ENCODE results near the gene TUBA1C.

The TUBA1C gene

DNA sequence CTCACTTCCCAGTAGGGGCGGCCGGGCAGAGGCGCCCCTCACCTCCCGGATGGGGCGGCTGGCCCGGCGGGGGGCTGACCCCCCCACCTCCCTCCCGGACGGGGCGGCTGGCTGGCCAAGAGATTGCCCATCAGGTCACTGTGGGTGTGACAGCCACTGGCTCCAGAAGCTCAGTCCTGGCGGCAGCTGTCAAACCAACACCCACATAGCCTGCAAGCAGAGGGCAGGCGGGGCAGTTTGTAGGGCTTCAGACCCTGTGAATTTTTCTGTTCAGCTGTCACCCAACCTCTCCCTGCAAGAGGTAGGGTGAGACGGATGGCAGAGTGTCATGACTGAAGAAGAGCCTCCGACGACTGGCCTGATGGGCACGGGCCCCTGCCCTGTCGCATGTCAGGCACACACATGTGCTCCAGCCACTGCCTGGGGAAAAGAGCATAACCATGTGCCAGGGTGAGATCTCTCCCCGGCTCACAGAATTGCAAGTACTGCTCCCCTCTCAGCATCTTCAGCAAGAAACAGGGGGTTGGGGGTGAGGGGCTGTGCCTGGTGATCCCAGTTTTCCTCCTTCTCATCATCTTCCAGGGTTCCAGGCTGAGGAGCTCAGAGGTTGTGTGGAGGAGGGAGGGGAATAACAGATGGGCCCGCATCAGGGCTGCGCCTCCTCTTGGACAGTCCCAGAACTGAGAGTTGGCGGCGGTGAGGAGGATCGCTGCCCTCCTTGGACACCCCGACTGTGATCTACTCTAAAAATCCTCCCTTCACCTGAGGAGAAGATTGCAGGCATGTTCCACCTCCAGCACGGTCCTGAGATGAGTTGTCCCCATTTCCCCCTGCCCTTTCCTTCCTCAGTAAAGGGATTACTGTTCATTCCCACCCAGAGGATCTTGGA lies 18.9 kb downstream of the TUBA1C start:
- no peak for DNase-seq (ENCODE audit: low read depth)

DNA sequence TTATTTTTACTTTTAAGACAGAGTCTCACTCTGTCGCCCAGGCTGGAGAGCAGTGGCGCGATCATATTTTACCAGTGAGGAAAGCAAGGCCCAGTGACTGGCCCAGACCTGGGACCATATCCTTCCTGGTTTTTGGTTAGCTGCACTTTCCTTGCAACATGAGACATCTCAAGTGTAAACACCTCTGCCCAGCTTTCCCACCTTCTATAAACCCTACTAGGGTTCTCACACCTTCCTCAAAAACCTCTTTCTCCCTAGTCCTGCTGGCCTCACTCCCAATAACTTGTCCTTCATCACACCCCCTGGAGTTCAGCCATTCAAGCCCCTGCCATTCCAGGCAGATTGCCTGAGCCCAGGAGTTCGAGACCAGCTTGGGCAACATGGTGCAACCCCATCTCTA lies 19.8 kb downstream of the TUBA1C start:
- DNase-seq (ENCODE audit: low read depth) = no peak

DNA sequence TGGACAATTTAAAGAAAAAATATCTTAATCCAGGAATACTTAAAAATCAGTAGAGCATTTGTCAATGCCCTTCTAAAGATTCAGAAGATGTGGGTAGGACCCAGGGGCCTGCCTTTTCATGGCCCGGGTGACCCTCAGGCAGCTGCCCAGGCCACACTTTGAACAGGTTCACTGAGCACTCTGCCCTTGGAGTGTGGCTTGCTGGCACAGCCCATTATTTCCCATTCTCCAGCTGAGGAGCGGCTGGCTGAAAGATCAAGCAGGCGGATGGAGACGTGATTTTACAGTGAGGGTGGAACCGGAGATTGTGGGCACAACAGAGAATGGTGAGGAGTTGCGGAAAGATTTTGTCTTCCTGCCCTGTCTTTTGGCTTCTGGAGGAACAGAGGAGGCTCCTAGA lies 23.0 kb downstream of the TUBA1C start:
- no peak for DNase-seq (ENCODE audit: low read depth)

DNA sequence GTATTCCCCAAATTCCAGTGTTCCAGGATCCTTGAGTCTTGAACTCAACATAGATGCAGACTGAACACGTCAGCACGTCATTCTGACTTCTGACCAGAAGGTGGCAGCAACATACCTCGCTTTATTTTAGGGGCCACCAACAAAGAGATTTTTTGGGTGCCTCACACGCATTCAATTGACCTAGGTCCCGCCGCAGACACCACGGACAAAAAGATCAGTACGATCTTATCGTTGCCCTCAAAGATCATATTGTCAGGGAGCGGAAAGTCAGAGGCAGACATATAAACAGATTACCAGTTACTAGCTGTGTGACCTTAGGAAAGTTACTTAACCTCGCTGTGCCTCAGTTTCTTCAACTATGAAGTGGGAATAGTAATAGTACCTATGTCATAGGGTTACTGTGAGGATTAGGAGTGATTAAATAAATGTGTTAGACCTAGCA lies 23.6 kb downstream of the TUBA1C start:
- DNase-seq (ENCODE audit: low read depth) = peak; percentile 52

DNA sequence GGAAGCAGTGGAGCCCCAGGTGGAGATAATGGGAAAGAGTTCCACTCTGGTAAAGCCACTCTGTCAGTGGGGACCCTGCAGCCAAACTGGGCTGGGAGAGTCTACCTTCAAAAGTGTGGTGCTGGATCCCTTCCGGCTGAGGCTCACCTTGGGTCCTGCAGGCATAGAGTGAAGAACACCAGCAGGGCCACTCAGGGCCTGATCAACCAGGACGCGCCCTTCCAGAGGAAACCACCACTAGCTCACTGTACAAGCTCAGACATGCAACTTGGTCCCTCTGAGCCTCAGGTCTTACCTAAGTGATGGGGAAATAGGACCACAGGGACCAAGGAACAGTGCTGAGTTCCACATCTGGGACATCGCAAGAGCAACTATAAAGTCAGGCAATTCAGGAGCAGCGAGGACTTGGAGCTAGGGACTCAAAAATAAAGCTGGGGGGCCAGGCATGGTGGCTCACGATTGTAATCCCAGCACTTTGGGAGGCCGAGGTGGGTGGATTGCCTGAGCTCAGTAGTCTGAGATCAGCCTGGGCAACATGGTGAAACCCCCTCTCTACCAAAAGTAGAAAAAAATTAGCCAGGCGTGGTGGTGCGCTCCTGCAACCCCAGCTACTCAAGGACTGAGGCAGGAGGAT lies 24.2 kb downstream of the TUBA1C start:
- DNase-seq (ENCODE audit: low read depth) = no peak

DNA sequence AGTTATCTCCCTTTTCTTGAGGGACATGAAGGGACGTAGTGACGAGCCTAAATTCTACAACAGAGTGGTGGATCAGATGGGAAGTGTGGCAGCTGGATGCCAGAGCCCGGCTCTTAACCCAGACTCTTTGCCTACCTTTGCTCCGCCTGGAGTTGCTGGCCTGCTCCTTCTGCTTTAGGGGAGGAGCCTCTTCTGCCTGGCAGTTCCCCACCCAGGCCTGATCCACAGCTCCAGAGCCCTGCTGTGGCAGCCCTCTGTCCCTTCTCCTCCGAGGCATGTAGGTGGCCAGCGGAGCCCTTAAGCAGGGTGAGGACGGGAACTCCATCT lies 27.8 kb downstream of the TUBA1C start:
- DNase-seq (ENCODE audit: low read depth) = no peak

DNA sequence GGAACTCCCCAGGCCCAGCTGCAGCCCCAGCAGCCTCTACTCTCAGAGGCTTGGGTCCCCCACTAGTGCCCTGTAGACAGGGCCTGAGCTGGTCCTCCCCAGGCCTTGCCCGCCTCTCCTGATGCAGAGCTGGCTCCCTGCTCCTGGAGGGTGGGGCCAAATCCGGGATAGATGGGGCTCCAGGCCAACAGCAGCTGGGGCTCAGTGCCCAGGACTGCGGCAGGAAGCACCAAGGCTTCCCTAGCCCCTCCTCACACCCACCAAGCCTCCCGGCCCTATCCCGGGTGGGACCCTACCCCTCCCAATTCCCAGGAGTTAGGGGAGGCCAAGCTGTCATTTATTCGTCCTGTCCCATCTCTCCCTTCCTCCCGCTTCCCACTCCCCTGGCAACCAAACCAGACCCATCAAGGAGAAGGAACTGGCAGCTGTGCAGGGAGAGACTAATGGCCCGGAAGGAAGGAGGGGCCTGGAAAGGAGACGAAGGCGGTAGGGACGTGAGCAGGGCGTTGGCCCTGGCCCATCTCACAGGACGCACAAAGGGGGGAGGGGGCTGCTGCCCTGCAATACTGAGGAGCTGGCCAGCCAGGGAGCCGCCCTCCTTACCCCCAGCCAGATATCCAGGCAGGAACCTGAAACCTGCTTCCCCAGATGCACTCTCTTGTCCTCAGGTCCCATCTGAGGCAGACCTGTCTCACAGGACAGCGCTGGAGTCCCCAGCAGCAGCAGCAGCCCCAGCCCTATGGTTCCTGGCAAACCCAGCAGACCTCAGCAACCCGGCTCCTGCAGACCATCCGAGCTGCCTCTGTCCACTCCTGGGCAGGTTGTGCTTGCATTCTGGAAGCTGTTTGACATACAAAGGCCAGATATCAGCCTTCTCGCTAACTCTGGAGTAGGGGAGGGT lies 28.4 kb downstream of the TUBA1C start:
- DNase-seq (ENCODE audit: low read depth) = no peak

DNA sequence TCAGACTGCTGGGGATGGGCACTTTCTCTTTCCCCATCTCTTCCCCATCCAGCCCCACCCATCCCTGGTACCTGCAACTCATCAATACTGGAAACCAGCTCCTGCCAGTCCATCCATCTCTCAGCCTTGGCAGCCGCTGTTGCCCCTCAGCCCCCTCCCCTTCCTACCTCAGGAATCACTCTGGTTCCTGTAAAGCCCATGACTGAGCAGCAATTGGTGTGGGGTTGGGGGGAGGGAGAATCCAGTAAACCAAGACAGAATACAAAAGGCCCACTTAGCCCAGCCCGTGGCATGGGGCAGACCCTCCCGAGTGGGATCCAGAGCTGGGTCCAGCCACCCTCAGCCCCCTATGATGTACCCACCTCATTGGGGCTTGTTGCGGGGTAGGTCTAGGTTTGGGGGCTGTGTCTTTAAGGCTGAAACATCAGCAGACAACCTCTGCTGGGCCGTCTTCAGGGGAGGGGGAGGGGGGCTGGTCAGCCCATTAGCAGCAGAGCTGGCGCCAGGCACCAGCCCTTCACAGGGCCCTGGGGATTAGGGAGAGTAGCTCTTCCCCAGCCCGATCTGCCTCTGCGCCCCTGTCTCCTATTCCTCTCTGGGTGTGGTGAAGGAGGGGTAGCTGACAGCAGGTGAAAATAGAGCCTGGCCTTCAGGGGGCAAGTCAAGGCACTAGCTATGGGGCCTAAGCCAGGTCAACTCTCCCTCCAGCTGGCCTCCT lies 29.4 kb downstream of the TUBA1C start:
- no peak for DNase-seq (ENCODE audit: low read depth)

DNA sequence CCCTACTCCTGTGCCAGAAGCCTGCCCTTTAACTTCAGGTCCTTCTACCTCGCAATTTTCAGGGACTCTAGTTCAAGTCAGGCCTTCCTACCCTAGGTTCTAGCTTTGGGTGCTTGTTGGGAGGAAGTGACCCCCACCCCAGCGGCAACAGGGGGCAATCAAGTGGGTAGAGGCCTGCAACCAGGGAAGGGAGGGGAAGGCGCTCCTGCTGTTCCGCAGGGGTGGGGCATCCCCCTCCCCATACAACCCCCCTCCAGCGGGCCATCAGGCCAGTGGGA lies 29.9 kb downstream of the TUBA1C start:
- no peak for DNase-seq (ENCODE audit: low read depth)

DNA sequence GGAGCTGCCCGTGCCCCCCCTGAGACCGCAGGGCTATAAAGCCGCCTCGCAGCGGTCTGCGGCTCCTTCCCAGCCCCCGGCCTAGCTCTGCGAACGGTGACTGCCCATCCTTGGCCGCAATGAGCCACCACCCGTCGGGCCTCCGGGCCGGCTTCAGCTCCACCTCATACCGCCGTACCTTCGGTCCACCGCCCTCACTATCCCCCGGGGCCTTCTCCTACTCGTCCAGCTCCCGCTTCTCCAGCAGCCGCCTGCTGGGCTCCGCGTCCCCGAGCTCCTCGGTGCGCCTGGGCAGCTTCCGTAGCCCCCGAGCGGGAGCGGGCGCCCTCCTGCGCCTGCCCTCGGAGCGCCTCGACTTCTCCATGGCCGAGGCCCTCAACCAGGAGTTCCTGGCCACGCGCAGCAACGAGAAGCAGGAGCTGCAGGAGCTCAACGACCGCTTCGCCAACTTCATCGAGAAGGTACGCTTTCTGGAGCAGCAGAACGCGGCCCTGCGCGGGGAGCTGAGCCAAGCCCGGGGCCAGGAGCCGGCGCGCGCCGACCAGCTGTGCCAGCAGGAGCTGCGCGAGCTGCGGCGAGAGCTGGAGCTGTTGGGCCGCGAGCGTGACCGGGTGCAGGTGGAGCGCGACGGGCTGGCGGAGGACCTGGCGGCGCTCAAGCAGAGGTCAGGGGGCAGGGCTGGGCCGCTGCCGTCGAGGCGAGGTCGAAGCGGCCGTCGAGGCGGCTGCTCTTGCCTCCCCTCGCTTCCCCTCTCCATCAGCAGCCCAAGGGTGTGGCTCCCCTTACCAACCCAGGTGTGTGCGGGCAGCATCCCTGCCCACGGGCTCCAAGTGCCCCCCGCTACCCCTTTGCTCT lies 30.4 kb downstream of the TUBA1C start, which contains the start of gene PRPH:
Gene PRPH (plus strand): TSS at position 66 of the 855 bp plus-strand sequence. CDS start 54 bp downstream, at position 120.
- no peak for DNase-seq (ENCODE audit: low read depth)

DNA sequence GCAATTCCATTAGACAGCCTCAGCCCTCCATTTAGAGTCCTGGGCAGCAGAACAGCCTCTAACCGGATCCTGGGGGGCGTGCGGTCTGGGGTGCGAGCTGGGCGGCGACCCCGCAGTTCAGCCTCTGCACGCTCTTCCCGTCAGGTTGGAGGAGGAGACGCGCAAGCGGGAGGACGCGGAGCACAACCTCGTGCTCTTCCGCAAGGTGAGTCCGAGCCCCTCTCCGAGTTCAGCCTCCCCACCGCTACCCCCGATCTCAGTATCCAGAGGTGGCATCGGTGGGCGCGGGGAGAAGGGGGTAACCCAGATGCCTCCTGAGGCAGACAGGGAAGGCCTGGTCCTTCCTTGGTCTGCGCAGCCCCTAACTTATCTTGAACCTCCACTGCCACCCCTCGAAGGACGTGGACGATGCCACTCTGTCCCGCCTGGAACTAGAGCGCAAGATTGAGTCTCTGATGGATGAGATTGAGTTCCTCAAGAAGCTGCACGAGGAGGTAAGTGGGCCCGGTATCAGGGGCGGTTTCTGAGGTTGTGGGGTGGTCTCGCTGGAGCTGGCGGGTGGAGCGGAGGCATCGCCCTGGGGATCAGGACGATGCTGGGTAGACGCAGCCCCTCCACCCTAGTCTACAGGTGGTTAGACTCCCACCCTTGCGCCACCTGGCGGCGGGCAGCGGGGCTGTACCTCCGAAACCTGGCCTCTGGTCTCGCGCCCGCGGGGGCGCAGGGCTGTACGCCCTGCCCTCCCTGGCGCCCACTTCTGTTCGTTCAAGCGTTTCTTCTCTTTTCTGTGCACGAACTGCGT lies 31.4 kb downstream of the TUBA1C start:
- peak; percentile 63 for DNase-seq (ENCODE audit: low read depth)

DNA sequence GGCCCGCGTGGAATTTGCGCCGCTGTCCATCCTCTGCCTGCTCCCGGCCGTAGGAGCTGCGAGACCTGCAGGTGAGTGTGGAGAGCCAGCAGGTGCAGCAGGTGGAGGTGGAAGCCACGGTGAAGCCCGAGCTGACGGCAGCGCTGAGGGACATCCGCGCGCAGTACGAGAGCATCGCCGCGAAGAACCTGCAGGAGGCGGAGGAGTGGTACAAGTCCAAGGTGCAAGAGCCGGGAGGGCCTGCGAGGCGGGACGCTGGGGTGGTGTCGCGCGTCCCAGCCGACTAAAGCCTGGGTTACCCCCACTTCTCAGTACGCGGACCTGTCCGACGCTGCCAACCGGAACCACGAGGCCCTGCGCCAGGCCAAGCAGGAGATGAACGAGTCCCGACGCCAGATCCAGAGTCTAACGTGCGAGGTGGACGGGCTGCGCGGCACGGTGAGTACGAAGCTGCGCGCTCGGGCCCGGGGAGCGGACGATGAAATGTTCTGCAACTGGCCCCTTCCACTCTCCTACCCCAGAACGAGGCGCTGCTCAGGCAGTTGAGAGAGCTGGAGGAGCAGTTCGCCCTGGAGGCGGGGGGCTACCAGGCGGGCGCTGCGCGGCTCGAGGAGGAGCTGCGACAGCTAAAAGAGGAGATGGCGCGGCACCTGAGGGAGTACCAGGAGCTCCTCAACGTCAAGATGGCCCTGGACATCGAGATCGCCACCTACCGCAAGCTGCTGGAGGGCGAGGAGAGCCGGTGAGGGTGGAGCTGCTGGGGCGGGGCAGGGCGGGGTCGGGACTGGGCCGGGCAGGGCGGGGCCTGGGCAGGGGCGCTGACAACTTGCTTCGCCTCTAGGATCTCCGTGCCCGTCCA lies 32.2 kb downstream of the TUBA1C start:
- peak; percentile 48 for DNase-seq (ENCODE audit: low read depth)

DNA sequence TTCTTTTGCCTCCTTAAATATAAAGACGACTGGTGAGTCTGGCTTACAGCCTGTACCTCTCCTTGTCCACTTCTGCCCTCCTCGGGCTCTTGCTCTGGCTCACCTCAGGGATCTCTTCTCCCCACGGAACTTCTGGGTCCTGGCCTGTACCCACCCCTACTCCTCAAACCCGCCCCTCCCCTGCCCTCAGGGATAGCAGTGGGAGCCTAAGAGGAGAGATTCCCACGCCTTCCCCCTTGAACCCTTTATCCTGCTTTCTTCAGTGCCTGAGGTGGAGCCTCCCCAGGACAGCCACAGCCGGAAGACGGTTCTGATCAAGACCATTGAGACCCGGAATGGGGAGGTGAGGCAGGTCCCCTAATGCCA lies 32.8 kb downstream of the TUBA1C start:
- no peak for DNase-seq (ENCODE audit: low read depth)

DNA sequence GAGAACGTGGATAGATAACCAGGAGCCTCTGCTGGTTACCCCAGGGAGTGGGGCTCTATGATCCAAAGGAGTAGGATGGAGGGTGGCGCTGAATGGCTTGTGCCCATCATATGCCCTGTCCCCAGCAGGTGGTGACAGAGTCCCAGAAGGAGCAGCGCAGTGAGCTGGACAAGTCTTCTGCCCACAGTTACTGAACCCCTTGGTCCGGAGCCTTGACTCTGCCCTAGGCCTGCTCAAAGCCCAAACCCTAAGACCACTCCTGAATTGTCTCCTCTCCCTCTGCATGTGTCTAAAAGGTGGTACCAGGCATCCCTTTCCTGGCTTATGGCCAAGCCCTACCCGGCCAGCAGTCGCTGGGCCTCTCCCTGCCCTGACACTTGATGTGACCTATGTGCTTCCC lies 33.3 kb downstream of the TUBA1C start:
- DNase-seq (ENCODE audit: low read depth) = no peak

DNA sequence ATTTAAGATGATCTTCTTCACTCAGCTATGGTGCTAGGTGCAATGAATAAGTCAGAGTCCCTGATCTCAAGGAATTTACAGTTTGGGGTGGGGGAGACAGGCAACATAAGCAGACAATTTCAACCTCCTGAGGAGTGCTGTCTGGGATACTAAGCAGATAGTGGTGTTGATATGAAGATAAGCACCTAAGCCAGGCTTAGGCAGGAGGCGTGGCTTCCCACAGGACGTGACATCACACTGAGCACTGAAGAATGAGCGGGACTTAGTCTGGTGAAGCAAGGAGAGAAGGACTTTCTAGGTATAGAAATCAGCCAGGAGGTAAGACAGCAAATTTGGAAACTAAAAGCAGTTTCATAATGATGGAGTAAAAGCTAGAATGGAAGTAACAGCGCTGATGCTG lies 36.9 kb downstream of the TUBA1C start:
- DNase-seq (ENCODE audit: low read depth) = peak; percentile 41

DNA sequence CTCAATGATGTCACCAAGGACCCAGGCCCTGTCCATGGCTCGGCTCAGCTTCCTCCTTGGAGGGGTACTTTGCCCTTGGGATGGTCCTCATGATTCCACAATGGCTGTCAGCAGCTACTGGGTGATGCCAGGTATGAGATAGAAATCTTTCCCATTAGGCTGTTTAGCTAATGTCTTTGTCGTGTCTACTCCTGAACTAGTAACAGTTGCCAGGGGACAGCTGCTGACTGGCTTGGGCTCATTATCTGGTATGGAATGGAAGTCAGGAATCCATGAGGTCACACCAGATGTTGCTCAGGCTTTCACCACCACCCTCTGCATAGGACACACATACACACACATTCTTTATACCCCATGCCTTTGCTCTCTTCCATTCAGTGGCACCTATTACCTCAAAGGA lies 39.3 kb downstream of the TUBA1C start:
- DNase-seq (ENCODE audit: low read depth) = no peak

DNA sequence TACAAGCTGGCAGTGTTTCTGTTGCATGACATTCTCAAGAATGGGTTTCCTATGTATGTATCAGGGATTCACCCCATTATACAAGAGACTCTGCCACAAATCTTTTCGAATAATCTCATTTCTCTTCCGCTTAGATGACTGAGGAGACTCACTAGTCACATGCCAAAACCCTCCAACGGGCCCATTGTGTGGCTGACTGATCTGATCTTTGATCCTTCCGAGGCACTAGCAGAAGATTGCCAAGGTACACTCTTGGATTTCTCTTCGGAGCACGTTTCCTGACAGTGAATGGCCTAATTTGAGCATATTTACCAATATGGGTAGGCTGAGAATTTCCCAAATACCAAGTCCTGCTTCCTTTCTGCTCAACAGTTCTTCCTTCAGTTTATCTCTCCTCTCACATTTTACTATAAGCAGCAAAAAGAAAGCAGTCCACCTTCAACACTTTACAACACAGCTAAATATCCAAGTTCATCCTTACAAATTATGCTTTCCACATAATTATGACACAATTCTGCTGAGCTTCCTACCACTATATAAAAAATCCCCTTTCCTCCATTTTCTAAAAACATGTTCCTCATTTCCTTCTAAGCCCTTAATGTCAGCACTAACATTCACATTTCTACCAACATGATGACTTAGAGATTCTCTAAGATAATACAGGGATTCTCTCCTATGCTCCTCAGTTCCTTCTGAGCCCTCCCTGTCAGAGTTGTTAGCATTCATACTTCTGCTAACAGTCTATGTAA lies 41.1 kb downstream of the TUBA1C start:
- DNase-seq (ENCODE audit: low read depth) = no peak

DNA sequence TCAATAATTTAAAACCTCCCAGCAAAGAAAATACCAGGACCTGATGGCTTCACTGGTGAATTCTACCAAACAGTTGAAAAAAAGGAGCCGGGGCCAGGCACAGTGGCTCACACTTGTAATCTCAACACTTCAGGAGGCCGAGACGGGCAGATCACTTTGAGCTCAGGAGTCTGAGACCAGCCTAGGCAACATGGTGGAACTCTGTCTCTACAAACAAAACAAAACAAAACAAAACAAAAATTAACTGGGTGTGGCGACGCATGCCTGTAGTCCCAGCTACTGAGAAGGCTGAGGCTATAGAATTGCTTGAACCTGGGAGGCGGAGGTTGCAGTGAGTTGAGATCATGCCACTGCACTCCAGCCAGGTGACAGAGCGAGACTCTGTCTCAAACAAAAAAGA lies 44.5 kb downstream of the TUBA1C start:
- DNase-seq (ENCODE audit: low read depth) = no peak

All from activated T-cell treated with anti-CD3 and anti-CD28 coated beads for 48 hours (primary cell).